Measurements from ENCODE around the gene SLC38A2. TPM values are rescaled to one million over a fixed set of nuclear protein-coding genes. Genes with fewer than 3 reads are reported as not detected.

Gene SLC38A2
- polyA plus RNA-seq, 1 donor from 2014 or later: 143 TPM

DNA sequence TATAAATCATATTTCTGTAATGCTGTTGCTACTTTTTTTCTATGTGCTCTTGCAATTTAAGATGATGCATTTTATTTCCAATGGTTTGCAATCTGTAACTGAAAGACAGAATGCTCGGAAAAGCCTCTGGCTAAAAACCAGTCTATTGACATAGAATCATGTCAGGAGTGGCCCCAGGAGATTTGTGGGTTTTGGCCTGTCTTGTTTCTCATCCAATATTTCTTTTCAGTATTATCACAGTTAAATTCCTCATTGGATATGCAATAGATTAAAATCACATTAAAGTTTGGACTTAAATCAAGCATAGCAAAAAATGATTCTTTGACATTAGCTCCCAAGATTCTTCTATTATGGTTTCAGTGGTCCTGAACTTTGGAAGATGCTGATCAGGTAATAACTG lies 19.1 kb upstream of the SLC38A2 start:
- Histone ChIP-seq H3K27me3 (ENCODE audit: insufficient read depth, low read depth, low read length) (no peaks in the 10 kb centered on the region), H3K9ac (ENCODE audit: low read length) (no peak overlapping the region), H2AFZ (ENCODE audit: low read depth, low read length) (no peak overlapping the region), H3K4me2 (ENCODE audit: low read length) (no peak overlapping the region), H3K9me3 (ENCODE audit: low read length) (no peaks in the 10 kb centered on the region), H3F3A (ENCODE audit: insufficient read depth, low read length, poor library complexity, severe bottlenecking) (peaks cover 7% of the 10 kb centered on the region), H3K9me2 (ENCODE audit: insufficient read depth, low read length) (no peaks in the 10 kb centered on the region), H3K36me3 (ENCODE audit: insufficient read depth, low read length) (no peaks in the 10 kb centered on the region), H3K4me3 (ENCODE audit: low read length) (no peak overlapping the region), H3K27ac (ENCODE audit: low read length) (no peak overlapping the region), H3K79me2 (replicated peaks; ENCODE audit: insufficient read depth, low read length) (no peaks in the 10 kb centered on the region), H4K20me1 (ENCODE audit: insufficient read depth) (no peaks in the 10 kb centered on the region)
- TF ChIP-seq SMC3 (conservative IDR thresholded peaks at IDR 0.05; ENCODE audit: poor library complexity): no peak
- TF ChIP-seq, protein P1, sequence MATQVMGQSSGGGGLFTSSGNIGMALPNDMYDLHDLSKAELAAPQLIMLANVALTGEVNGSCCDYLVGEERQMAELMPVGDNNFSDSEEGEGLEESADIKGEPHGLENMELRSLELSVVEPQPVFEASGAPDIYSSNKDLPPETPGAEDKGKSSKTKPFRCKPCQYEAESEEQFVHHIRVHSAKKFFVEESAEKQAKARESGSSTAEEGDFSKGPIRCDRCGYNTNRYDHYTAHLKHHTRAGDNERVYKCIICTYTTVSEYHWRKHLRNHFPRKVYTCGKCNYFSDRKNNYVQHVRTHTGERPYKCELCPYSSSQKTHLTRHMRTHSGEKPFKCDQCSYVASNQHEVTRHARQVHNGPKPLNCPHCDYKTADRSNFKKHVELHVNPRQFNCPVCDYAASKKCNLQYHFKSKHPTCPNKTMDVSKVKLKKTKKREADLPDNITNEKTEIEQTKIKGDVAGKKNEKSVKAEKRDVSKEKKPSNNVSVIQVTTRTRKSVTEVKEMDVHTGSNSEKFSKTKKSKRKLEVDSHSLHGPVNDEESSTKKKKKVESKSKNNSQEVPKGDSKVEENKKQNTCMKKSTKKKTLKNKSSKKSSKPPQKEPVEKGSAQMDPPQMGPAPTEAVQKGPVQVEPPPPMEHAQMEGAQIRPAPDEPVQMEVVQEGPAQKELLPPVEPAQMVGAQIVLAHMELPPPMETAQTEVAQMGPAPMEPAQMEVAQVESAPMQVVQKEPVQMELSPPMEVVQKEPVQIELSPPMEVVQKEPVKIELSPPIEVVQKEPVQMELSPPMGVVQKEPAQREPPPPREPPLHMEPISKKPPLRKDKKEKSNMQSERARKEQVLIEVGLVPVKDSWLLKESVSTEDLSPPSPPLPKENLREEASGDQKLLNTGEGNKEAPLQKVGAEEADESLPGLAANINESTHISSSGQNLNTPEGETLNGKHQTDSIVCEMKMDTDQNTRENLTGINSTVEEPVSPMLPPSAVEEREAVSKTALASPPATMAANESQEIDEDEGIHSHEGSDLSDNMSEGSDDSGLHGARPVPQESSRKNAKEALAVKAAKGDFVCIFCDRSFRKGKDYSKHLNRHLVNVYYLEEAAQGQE (IDR thresholded peaks at IDR 0.05; ENCODE audit: borderline replicate concordance): no peak
- no peak for TF ChIP-seq RAD21 (conservative IDR thresholded peaks at IDR 0.05)
- TF ChIP-seq EP300 (conservative IDR thresholded peaks at IDR 0.05; ENCODE audit: poor library complexity, severe bottlenecking): no peak
- TF ChIP-seq, protein P2, sequence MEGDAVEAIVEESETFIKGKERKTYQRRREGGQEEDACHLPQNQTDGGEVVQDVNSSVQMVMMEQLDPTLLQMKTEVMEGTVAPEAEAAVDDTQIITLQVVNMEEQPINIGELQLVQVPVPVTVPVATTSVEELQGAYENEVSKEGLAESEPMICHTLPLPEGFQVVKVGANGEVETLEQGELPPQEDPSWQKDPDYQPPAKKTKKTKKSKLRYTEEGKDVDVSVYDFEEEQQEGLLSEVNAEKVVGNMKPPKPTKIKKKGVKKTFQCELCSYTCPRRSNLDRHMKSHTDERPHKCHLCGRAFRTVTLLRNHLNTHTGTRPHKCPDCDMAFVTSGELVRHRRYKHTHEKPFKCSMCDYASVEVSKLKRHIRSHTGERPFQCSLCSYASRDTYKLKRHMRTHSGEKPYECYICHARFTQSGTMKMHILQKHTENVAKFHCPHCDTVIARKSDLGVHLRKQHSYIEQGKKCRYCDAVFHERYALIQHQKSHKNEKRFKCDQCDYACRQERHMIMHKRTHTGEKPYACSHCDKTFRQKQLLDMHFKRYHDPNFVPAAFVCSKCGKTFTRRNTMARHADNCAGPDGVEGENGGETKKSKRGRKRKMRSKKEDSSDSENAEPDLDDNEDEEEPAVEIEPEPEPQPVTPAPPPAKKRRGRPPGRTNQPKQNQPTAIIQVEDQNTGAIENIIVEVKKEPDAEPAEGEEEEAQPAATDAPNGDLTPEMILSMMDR (IDR thresholded peaks at IDR 0.05; ENCODE audit: poor library complexity, severe bottlenecking): no peak
- TF ChIP-seq MXI1 (conservative IDR thresholded peaks at IDR 0.05; ENCODE audit: poor library complexity, severe bottlenecking): no peak
- TF ChIP-seq EZH2 (IDR thresholded peaks at IDR 0.05; ENCODE audit: borderline replicate concordance, insufficient read depth, low read length, poor library complexity, severe bottlenecking): no peak
- TF ChIP-seq POLR2AphosphoS5 (IDR thresholded peaks at IDR 0.05): no peak
- TF ChIP-seq TAF1 (IDR thresholded peaks at IDR 0.05; ENCODE audit: low read depth): no peak

DNA sequence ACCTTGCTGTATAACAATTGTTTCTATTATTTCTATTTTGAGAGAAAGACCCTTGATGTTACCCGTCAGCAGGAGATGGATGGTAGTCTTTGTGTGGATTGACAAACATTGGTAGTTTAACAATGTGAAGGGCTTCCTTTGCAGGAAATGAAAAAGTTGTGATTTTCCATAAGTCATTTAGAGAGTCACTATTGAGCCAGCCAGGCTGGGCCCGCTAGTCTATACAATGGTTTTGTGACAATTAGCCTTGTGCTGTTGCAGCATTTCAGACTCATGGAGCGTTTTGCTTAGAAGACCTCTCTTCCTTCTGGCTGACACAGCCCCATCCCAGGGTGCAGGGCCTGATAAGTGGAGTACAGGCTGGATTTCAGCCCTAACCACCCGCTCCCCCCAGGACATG lies 18.3 kb upstream of the SLC38A2 start:
- no peak overlapping the region for H3K27ac ChIP-seq (ENCODE audit: low read length)
- no peaks in the 10 kb centered on the region for H3K27me3 ChIP-seq (ENCODE audit: insufficient read depth, low read depth, low read length)
- H3K9ac ChIP-seq (ENCODE audit: low read length): no peak overlapping the region
- no peaks in the 10 kb centered on the region for H3K79me2 ChIP-seq (replicated peaks; ENCODE audit: insufficient read depth, low read length)
- H3K9me3 ChIP-seq (ENCODE audit: low read length): no peaks in the 10 kb centered on the region
- H3K4me3 ChIP-seq (ENCODE audit: low read length): no peak overlapping the region
- no peak overlapping the region for H3K4me2 ChIP-seq (ENCODE audit: low read length)
- peaks cover 7% of the 10 kb centered on the region for H3F3A ChIP-seq (ENCODE audit: insufficient read depth, low read length, poor library complexity, severe bottlenecking)
- no peaks in the 10 kb centered on the region for H3K9me2 ChIP-seq (ENCODE audit: insufficient read depth, low read length)
- TF ChIP-seq, protein P2 (IDR thresholded peaks at IDR 0.05; ENCODE audit: poor library complexity, severe bottlenecking): no peak
- TF ChIP-seq EP300 (conservative IDR thresholded peaks at IDR 0.05; ENCODE audit: poor library complexity, severe bottlenecking) (no peak), SMC3 (conservative IDR thresholded peaks at IDR 0.05; ENCODE audit: poor library complexity) (no peak), POLR2AphosphoS5 (IDR thresholded peaks at IDR 0.05) (no peak), EZH2 (IDR thresholded peaks at IDR 0.05; ENCODE audit: borderline replicate concordance, insufficient read depth, low read length, poor library complexity, severe bottlenecking) (no peak), TAF1 (IDR thresholded peaks at IDR 0.05; ENCODE audit: low read depth) (no peak), MXI1 (conservative IDR thresholded peaks at IDR 0.05; ENCODE audit: poor library complexity, severe bottlenecking) (no peak), RAD21 (conservative IDR thresholded peaks at IDR 0.05) (no peak)
- TF ChIP-seq, protein P1 (IDR thresholded peaks at IDR 0.05; ENCODE audit: borderline replicate concordance): no peak
- H3K36me3 ChIP-seq (ENCODE audit: insufficient read depth, low read length): no peaks in the 10 kb centered on the region
- no peaks in the 10 kb centered on the region for H4K20me1 ChIP-seq (ENCODE audit: insufficient read depth)
- no peak overlapping the region for H2AFZ ChIP-seq (ENCODE audit: low read depth, low read length)
